ENCODE data around the gene NUCB2. TPM values are rescaled to one million over a fixed set of nuclear protein-coding genes. Genes with fewer than 3 reads are reported as not detected.
A peak's percentile ranks its signal among the peaks of the same experiment; 100 is the strongest.

The NUCB2 gene
- polyA plus RNA-seq, 3 donors: 8.6 to 41.3 (median 31.4) TPM

GRCh38 chr11:17287058-17287457 is 10.5 kb downstream of the NUCB2 start:
- H3K79me2 ChIP-seq (ENCODE audit: insufficient read depth, low read length): peaks cover 70% of the 10 kb centered on the region
- H3K4me2 ChIP-seq (replicated peaks; ENCODE audit: extremely low read depth, low read length, poor library complexity, severe bottlenecking): no peak overlapping the region
- Mint-ChIP-seq H3K27ac (no peak overlapping the region), H3K27me3 (ENCODE audit: low read depth in 3 of 3) (no peaks in the 10 kb centered on the region), H3K36me3 (peaks cover 7 to 27% of the 10 kb centered on the region in 2 donors), H3K9me3 (no peaks in the 10 kb centered on the region), H3K4me1 (peaks cover 38% of the 10 kb centered on the region), H3K4me3 (no peak overlapping the region)
- intact Hi-C loops (cut with micrococcal nuclease): no loop called here
- no peaks in the 10 kb centered on the region for H4K20me1 ChIP-seq (ENCODE audit: insufficient read depth, low read length)
- no peak overlapping the region for H3K27ac ChIP-seq (ENCODE audit: low read depth in 1 of 2, low read length in 2 of 2)
- no peak overlapping the region for H2AFZ ChIP-seq (ENCODE audit: insufficient read depth, low read depth, low read length, poor library complexity, severe bottlenecking)
- H3K36me3 ChIP-seq (replicated peaks in 1 of 2; ENCODE audit: control insufficient read depth in 1 of 2, insufficient read depth in 2 of 2, low read length in 2 of 2): peaks cover 2 to 15% of the 10 kb centered on the region in 2 donors
- H3K9me3 ChIP-seq (replicated peaks in 1 of 2; ENCODE audit: control insufficient read depth in 1 of 2, insufficient read depth in 1 of 2, low read length in 2 of 2): no peaks in the 10 kb centered on the region
- 71% methylated on average over 1 of the region's 4 CpGs for WGBS (ENCODE audit: insufficient coverage)
- H3K4me1 ChIP-seq (ENCODE audit: control insufficient read depth in 1 of 2, insufficient read depth in 2 of 2, low read length in 2 of 2): peaks cover 14 to 25% of the 10 kb centered on the region in 2 donors
- no peak for DNase-seq
- H3K9ac ChIP-seq (ENCODE audit: insufficient read depth, low read length, poor library complexity, severe bottlenecking): no peak overlapping the region
- no peak for TF ChIP-seq CTCF (IDR thresholded peaks at IDR 0.05)
- no peak overlapping the region for H3K4me3 ChIP-seq (replicated peaks in 1 of 3; ENCODE audit: low read depth in 2 of 3, low read length in 3 of 3)
- H3K27me3 ChIP-seq (ENCODE audit: control insufficient read depth in 2 of 2, insufficient read depth in 2 of 2, low read length in 2 of 2): no peaks in the 10 kb centered on the region

- intact Hi-C loops (cut with micrococcal nuclease): no loop called here
- H3K4me2 ChIP-seq (replicated peaks; ENCODE audit: extremely low read depth, low read length, poor library complexity, severe bottlenecking): no peak overlapping the region
- peaks cover 7 to 24% of the 10 kb centered on the region in 2 donors for H3K36me3 ChIP-seq (replicated peaks in 1 of 2; ENCODE audit: control insufficient read depth in 1 of 2, insufficient read depth in 2 of 2, low read length in 2 of 2)
- TF ChIP-seq CTCF (IDR thresholded peaks at IDR 0.05): no peak
- H3K27me3 ChIP-seq (ENCODE audit: control insufficient read depth in 2 of 2, insufficient read depth in 2 of 2, low read length in 2 of 2): no peaks in the 10 kb centered on the region
- no peaks in the 10 kb centered on the region for H3K9me3 Mint-ChIP-seq
- H3K36me3 Mint-ChIP-seq: peaks cover 12 to 21% of the 10 kb centered on the region in 2 donors
- H3K27ac ChIP-seq (ENCODE audit: low read depth in 1 of 2, low read length in 2 of 2): peak overlapping the region in 1 of 2 donors; percentile 54
- no peak overlapping the region for H3K4me3 ChIP-seq (replicated peaks in 1 of 3; ENCODE audit: low read depth in 2 of 3, low read length in 3 of 3)
- DNase-seq: no peak
- H3K4me1 Mint-ChIP-seq: peaks cover 34% of the 10 kb centered on the region
- H3K79me2 ChIP-seq (ENCODE audit: insufficient read depth, low read length): peaks cover 53% of the 10 kb centered on the region
- H3K9me3 ChIP-seq (replicated peaks in 1 of 2; ENCODE audit: control insufficient read depth in 1 of 2, insufficient read depth in 1 of 2, low read length in 2 of 2): no peaks in the 10 kb centered on the region
- peak overlapping the region in 1 of 7 donors; percentile 50 for H3K27ac Mint-ChIP-seq
- H3K4me1 ChIP-seq (ENCODE audit: control insufficient read depth in 1 of 2, insufficient read depth in 2 of 2, low read length in 2 of 2): peaks cover 17 to 34% of the 10 kb centered on the region in 2 donors
- H2AFZ ChIP-seq (ENCODE audit: insufficient read depth, low read depth, low read length, poor library complexity, severe bottlenecking): peak overlapping the region; percentile 11
- H3K9ac ChIP-seq (ENCODE audit: insufficient read depth, low read length, poor library complexity, severe bottlenecking): no peak overlapping the region
- no CpG with 5 or more reads among the region's 1 CpG for WGBS (ENCODE audit: insufficient coverage)
- H3K4me3 Mint-ChIP-seq: no peak overlapping the region
- no peaks in the 10 kb centered on the region for H3K27me3 Mint-ChIP-seq (ENCODE audit: low read depth in 3 of 3)
- H4K20me1 ChIP-seq (ENCODE audit: insufficient read depth, low read length): no peaks in the 10 kb centered on the region
These were observed 15.2 kb downstream of the NUCB2 start for GRCh38 chr11:17291710-17292109.

Data from CD14-positive monocyte (primary cell).